ENCODE data around the gene CYBA.

GRCh38 chr16:88610080-88610479 lies 40.8 kb downstream of the CYBA start:
- no peak for TF ChIP-seq CTCF (IDR thresholded peaks at IDR 0.05; ENCODE audit: insufficient read depth, low read length)
- TF ChIP-seq POLR2AphosphoS5 (IDR thresholded peaks at IDR 0.05; ENCODE audit: low read depth) = no peak

Measured in HL-60 (cell line).